T-cell (primary cell): Measurements from ENCODE around the gene TEX47. TPM values are rescaled to one million over a fixed set of nuclear protein-coding genes. Genes with fewer than 3 reads are reported as not detected.
A peak's percentile ranks its signal among the peaks of the same experiment; 100 is the strongest.

Experiments
- ATAC-seq, 4 experiments: fragments of 200-7000 bp in 3 of 4; fragments of 150-1000 bp in 1 of 4; cut with Tn5 transposase; replicated peaks in 1 of 4; 1 replicate in 3 of 4; 2 replicates in 1 of 4; pipeline ENCODE4 v1.10.0; 2021; ENCODE audit warnings: moderate library complexity in 3 of 4, mild to moderate bottlenecking in 2 of 4, moderate number of reproducible peaks in 1 of 4
- CTCF ChIA-PET, 2 donors: fragments of 300-600 bp; sonication (Branson Sonifier 250); formaldehyde crosslinking; loops; one replicate each; lab custom pipeline; 2022; ENCODE audit warnings: antibody characterized with exemption in 2 of 2; lab: Charles Lee
- POLR2A ChIA-PET, 2 donors: fragments of 300-600 bp; sonication (Branson Sonifier 250); formaldehyde crosslinking; loops; one replicate each; lab custom pipeline; 2022; ENCODE audit warnings: antibody characterized with exemption in 2 of 2; lab: Charles Lee
- DNase-seq, 35 experiments: peaks; one replicate each; pipeline versions ENCODE4 v3.0.0 to v3.0.0-alpha.2; 2013 to 2023
- H3K27ac ChIP-seq: one replicate; pipeline ENCODE4 v1.5.1; 2013; ENCODE audit warnings: low read length
- H3K27me3 ChIP-seq, 2 experiments: replicated peaks in 1 of 2; 1 replicate in 1 of 2; 2 replicates in 1 of 2; pipeline versions ENCODE4 v1.6.1 to v1.7.0; 2013; ENCODE audit warnings: low read length in 1 of 2, mixed read lengths in 1 of 2; ENCODE audit not compliant: control insufficient read depth in 2 of 2, insufficient read depth in 2 of 2; ENCODE audit errors: extremely low read depth in 1 of 2
- H3K36me3 ChIP-seq, 2 donors: 1 replicate in 1 of 2; 2 replicates in 1 of 2; pipeline versions ENCODE4 v1.6.1 to v1.7.0; 2013; ENCODE audit warnings: low read length in 1 of 2; ENCODE audit not compliant: control insufficient read depth in 2 of 2, insufficient read depth in 1 of 2; ENCODE audit errors: extremely low read depth in 1 of 2
- H3K4me1 ChIP-seq, 2 experiments: 1 replicate in 1 of 2; 2 replicates in 1 of 2; pipeline versions ENCODE4 v1.6.1 to v1.7.0; 2013; ENCODE audit warnings: low read length in 2 of 2, mixed read lengths in 1 of 2; ENCODE audit not compliant: insufficient read depth in 2 of 2, control insufficient read depth in 1 of 2; ENCODE audit errors: extremely low read depth in 1 of 2
- H3K4me3 ChIP-seq, 2 donors: 1 replicate in 1 of 2; 2 replicates in 1 of 2; pipeline versions ENCODE4 v1.5.1 to v1.7.0; 2013; ENCODE audit warnings: mild to moderate bottlenecking in 2 of 2, low read length in 1 of 2, moderate library complexity in 1 of 2; ENCODE audit not compliant: control insufficient read depth in 1 of 2; ENCODE audit errors: extremely low read depth in 1 of 2
- H3K9me3 ChIP-seq: 2 replicates; pipeline ENCODE4 v1.7.0; 2013
- H3K27ac Mint-ChIP-seq, 2 donors: one replicate each; pipeline ENCODE4 v1.8.0; 2020 to 2021; ENCODE audit warnings: mild to moderate bottlenecking in 2 of 2, mixed read lengths in 2 of 2
- H3K27me3 Mint-ChIP-seq, 2 donors: one replicate each; pipeline ENCODE4 v1.8.0; 2021 to 2022; ENCODE audit warnings: mixed read lengths in 2 of 2
- H3K36me3 Mint-ChIP-seq: one replicate; pipeline ENCODE4 v1.8.0; 2021; ENCODE audit warnings: mixed read lengths
- H3K4me1 Mint-ChIP-seq, 3 donors: one replicate each; pipeline ENCODE4 v1.8.0; 2020 to 2022; ENCODE audit warnings: mixed read lengths in 3 of 3, mild to moderate bottlenecking in 1 of 3
- H3K4me3 Mint-ChIP-seq, 3 donors: one replicate each; pipeline ENCODE4 v1.8.0; 2020 to 2022; ENCODE audit warnings: mild to moderate bottlenecking in 3 of 3, mixed read lengths in 3 of 3, moderate library complexity in 3 of 3
- H3K9me3 Mint-ChIP-seq, 3 donors: one replicate each; pipeline ENCODE4 v1.8.0; 2020 to 2022; ENCODE audit warnings: mixed read lengths in 3 of 3
- WGBS: methylation state at CpG from one replicate; pipeline ENCODE4 v1.1.5; 2013; ENCODE audit warnings: missing lambda C conversion rate; ENCODE audit not compliant: insufficient coverage; 5-methylcytosine and 5-hydroxymethylcytosine counted together
- total RNA-seq, 35 experiments: library from RNA in 6 of 35; stranded (reverse) in 6 of 35; fragments of 120-200 nt in 1 of 35; gene quantifications; one replicate each; pipeline versions ENCODE4 v1.2.1 to v1.2.4 and lab custom pipeline; 2013 to 2026

The TEX47 gene
- total RNA-seq (not detected), total RNA-seq (lab: John Stamatoyannopoulos, UW) (0 reads per million in 29 experiments)
- not detected for total RNA-seq (2013)

- DNase-seq (no peak), ATAC-seq (no peak)
- Histone ChIP-seq H3K27ac (no peak within 1 kb of the TSS), H3K36me3 (no peaks in the 10 kb centered on the region), H3K9me3 (no peaks in the 10 kb centered on the region), H3K4me1 (no peaks in the 10 kb centered on the region), H3K4me3 (no peak within 1 kb of the TSS), H3K27me3 (no peaks in the 10 kb centered on the region)
- H3K27me3 Mint-ChIP-seq: peaks cover 0 to 7% of the 10 kb centered on the region in 2 donors
- no peaks in the 10 kb centered on the region for H3K4me1 Mint-ChIP-seq
- no peaks in the 10 kb centered on the region for H3K9me3 Mint-ChIP-seq
- no peaks in the 10 kb centered on the region for H3K36me3 Mint-ChIP-seq
- 77% methylated on average over 6 of the region's 7 CpGs for WGBS
- no peak within 1 kb of the TSS for H3K4me3 Mint-ChIP-seq
- no peak within 1 kb of the TSS for H3K27ac Mint-ChIP-seq
- ChIA-PET POLR2A (no interaction called here), CTCF (no interaction called here)
Observed at GRCh38 chr7:88795553-88795952, at the start of gene TEX47. Gene TEX47, minus strand, starts transcription at chr7:88795737. Its CDS starts 795 bp downstream, at chr7:88794942.

DNA sequence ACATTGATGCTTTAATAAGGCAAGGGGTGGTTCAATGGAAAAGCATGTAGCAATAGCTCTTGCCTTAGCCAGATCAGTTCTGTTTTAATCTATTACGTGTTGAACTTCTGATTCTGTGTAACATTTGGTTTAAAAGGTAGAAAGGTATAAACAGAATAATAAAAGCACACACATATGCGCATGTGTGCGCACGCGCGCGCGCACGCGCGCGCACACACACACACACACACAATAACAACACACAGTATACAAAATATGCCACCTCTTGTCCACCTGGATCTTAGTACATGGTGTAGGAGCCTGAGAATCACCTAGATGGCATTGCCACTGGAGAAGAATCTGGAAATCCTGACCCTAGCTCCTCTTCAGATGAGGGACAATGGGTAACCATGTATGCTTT lies 49.6 kb upstream of the TEX47 start:
- H3K4me1 ChIP-seq: no peaks in the 10 kb centered on the region
- no CpG with 5 or more reads among the region's 12 CpGs for WGBS
- H3K4me3 ChIP-seq: no peak overlapping the region
- Mint-ChIP-seq H3K9me3 (peaks cover 0 to 3% (median 0%) of the 10 kb centered on the region in 3 donors), H3K27me3 (no peaks in the 10 kb centered on the region), H3K27ac (no peak overlapping the region), H3K4me3 (no peak overlapping the region), H3K36me3 (no peaks in the 10 kb centered on the region), H3K4me1 (no peaks in the 10 kb centered on the region)
- ChIA-PET POLR2A (no interaction called here), CTCF (no interaction called here)
- no peak overlapping the region for H3K27ac ChIP-seq
- H3K27me3 ChIP-seq: no peaks in the 10 kb centered on the region
- DNase-seq (no peak), ATAC-seq (no peak)
- H3K9me3 ChIP-seq: no peaks in the 10 kb centered on the region
- H3K36me3 ChIP-seq: no peaks in the 10 kb centered on the region

- Histone ChIP-seq H3K36me3 (no peaks in the 10 kb centered on the region), H3K27me3 (no peaks in the 10 kb centered on the region), H3K4me3 (no peak overlapping the region), H3K27ac (no peak overlapping the region), H3K4me1 (no peaks in the 10 kb centered on the region), H3K9me3 (no peaks in the 10 kb centered on the region)
- ChIA-PET CTCF (no interaction called here), POLR2A (interaction anchor here in 1 of 2 donors (0.6 kb wide), 1 partner anchor 36 kb away, joined by 3 read pairs; no protein-coding TSS in a partner anchor)
- no peaks in the 10 kb centered on the region for H3K27me3 Mint-ChIP-seq
- no peak for ATAC-seq
- H3K27ac Mint-ChIP-seq: no peak overlapping the region
- H3K4me3 Mint-ChIP-seq: no peak overlapping the region
- DNase-seq: no peak
- no peaks in the 10 kb centered on the region for H3K36me3 Mint-ChIP-seq
- no peaks in the 10 kb centered on the region for H3K4me1 Mint-ChIP-seq
- H3K9me3 Mint-ChIP-seq: no peaks in the 10 kb centered on the region
Observed at GRCh38 chr7:88842201-88842600, 46.7 kb upstream of the TEX47 start.

- H3K9me3 ChIP-seq: no peaks in the 10 kb centered on the region
- H3K4me3 Mint-ChIP-seq: no peak overlapping the region
- POLR2A ChIA-PET: no interaction called here
- H3K27ac Mint-ChIP-seq: no peak overlapping the region
- H3K27ac ChIP-seq: no peak overlapping the region
- H3K36me3 ChIP-seq: no peaks in the 10 kb centered on the region
- WGBS: no CpG with 5 or more reads among the region's 3 CpGs
- H3K27me3 ChIP-seq: no peaks in the 10 kb centered on the region
- CTCF ChIA-PET: interaction anchor here (0.8 to 0.9 kb wide), 2 partner anchors 592 to 788 kb away, joined by 3 read pairs; no protein-coding TSS in a partner anchor
- H3K4me1 ChIP-seq: no peaks in the 10 kb centered on the region
- peak in 1 of 35 experiments; percentile 2 for DNase-seq
- no peaks in the 10 kb centered on the region for H3K27me3 Mint-ChIP-seq
- no peaks in the 10 kb centered on the region for H3K9me3 Mint-ChIP-seq
- no peaks in the 10 kb centered on the region for H3K36me3 Mint-ChIP-seq
- no peak for ATAC-seq
- H3K4me3 ChIP-seq: no peak overlapping the region
- H3K4me1 Mint-ChIP-seq: no peaks in the 10 kb centered on the region
Observed at GRCh38 chr7:88835147-88835728, 39.7 kb upstream of the TEX47 start.

DNA sequence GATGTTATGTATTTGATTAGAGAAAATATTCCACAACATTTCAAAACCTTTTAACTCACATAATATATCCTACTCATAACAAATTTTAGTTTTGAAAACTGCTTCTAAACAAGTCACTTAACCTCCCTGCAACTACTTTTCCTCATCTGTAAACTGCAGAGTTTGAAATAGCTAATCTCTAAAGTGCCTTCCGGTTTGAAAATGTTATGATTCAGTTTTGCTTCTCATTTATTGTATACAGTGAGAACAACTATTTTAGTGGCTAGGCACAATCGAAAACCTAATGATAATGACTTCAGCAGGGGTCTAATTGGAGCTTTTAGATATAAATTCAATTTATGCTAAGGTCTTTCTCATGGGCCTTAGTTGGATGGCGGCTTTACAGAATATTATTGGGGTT lies 30.7 kb upstream of the TEX47 start:
- H3K27ac ChIP-seq: no peak overlapping the region
- H3K27me3 ChIP-seq: no peaks in the 10 kb centered on the region
- ChIA-PET POLR2A (no interaction called here), CTCF (interaction anchor here in 1 of 2 donors (1.1 kb wide), 1 partner anchor 13 kb away, joined by 5 read pairs; no protein-coding TSS in a partner anchor)
- WGBS: no CpG with 5 or more reads among the region's 3 CpGs
- peaks cover 0 to 6% (median 0%) of the 10 kb centered on the region in 3 donors for H3K9me3 Mint-ChIP-seq
- H3K27ac Mint-ChIP-seq: no peak overlapping the region
- H3K4me1 ChIP-seq: no peaks in the 10 kb centered on the region
- DNase-seq: no peak
- no peaks in the 10 kb centered on the region for H3K4me1 Mint-ChIP-seq
- ATAC-seq: no peak
- H3K36me3 ChIP-seq: no peaks in the 10 kb centered on the region
- H3K4me3 ChIP-seq: no peak overlapping the region
- H3K27me3 Mint-ChIP-seq: no peaks in the 10 kb centered on the region
- H3K36me3 Mint-ChIP-seq: no peaks in the 10 kb centered on the region
- H3K9me3 ChIP-seq: no peaks in the 10 kb centered on the region
- no peak overlapping the region for H3K4me3 Mint-ChIP-seq

GRCh38 chr7:88818552-88818951 lies 23.0 kb upstream of the TEX47 start:
- CTCF ChIA-PET: no interaction called here
- Mint-ChIP-seq H3K27ac (no peak overlapping the region), H3K9me3 (peaks cover 0 to 7% (median 0%) of the 10 kb centered on the region in 3 donors), H3K36me3 (no peaks in the 10 kb centered on the region), H3K4me3 (no peak overlapping the region), H3K4me1 (no peaks in the 10 kb centered on the region), H3K27me3 (peaks cover 0 to 5% of the 10 kb centered on the region in 2 donors)
- POLR2A ChIA-PET: no interaction called here
- H3K36me3 ChIP-seq: no peaks in the 10 kb centered on the region
- H3K9me3 ChIP-seq: no peaks in the 10 kb centered on the region
- H3K27me3 ChIP-seq: no peaks in the 10 kb centered on the region
- DNase-seq: no peak
- H3K4me1 ChIP-seq: no peaks in the 10 kb centered on the region
- H3K4me3 ChIP-seq: no peak overlapping the region
- no peak overlapping the region for H3K27ac ChIP-seq
- no peak for ATAC-seq
